Loucy (cell line): ENCODE measurements around the gene PDE8B.

ENCODE experiments used
- H2AFZ ChIP-seq: fragments of 200-600 bp; sonication (generic); 2 replicates; pipeline ENCODE4 v1.6.0; 2016; ENCODE audit warnings: antibody characterized with exemption, mild to moderate bottlenecking, low read length, moderate library complexity
- H3F3A ChIP-seq: fragments of 200-600 bp; 2 replicates; pipeline ENCODE4 v1.6.0; 2016; ENCODE audit warnings: antibody characterized with exemption, low read depth, mild to moderate bottlenecking
- H3K27me3 ChIP-seq: fragments of 200-600 bp; sonication (generic); 2 replicates; pipeline ENCODE4 v1.6.1; 2014; ENCODE audit warnings: low read length, mild to moderate bottlenecking; ENCODE audit not compliant: insufficient read depth, poor library complexity, severe bottlenecking
- H3K36me3 ChIP-seq: fragments of 200-600 bp; sonication (generic); 2 replicates; pipeline ENCODE4 v1.6.1; 2016; ENCODE audit warnings: low read length; ENCODE audit not compliant: insufficient read depth
- H3K4me1 ChIP-seq: fragments of 200-600 bp; sonication (generic); 2 replicates; pipeline ENCODE4 v1.5.1; 2014; ENCODE audit warnings: low read length, mild to moderate bottlenecking; ENCODE audit not compliant: insufficient read depth, poor library complexity, severe bottlenecking
- H3K4me2 ChIP-seq: fragments of 200-600 bp; sonication (generic); 2 replicates; pipeline ENCODE4 v1.6.0; 2014; ENCODE audit warnings: antibody characterized with exemption, low read length, low read depth, mild to moderate bottlenecking; ENCODE audit not compliant: poor library complexity, severe bottlenecking
- H3K4me3 ChIP-seq: fragments of 200-600 bp; sonication (generic); 2 replicates; pipeline ENCODE4 v1.5.1; 2014; ENCODE audit warnings: low read length, mild to moderate bottlenecking, mixed read lengths; ENCODE audit not compliant: poor library complexity, severe bottlenecking
- H3K79me2 ChIP-seq: fragments of 200-600 bp; sonication (generic); 2 replicates; pipeline ENCODE4 v1.6.1; 2014; ENCODE audit warnings: low read length; ENCODE audit not compliant: insufficient read depth
- H3K9ac ChIP-seq: fragments of 200-600 bp; sonication (generic); 2 replicates; pipeline ENCODE4 v1.6.0; 2014; ENCODE audit warnings: mild to moderate bottlenecking, low read depth, low read length, moderate library complexity; ENCODE audit not compliant: poor library complexity, severe bottlenecking
- H3K9me2 ChIP-seq: fragments of 200-600 bp; sonication (generic); replicated peaks from 2 replicates; pipeline ENCODE4 v1.6.1; 2016; ENCODE audit warnings: low read depth, low read length, mixed read lengths
- H3K9me3 ChIP-seq: fragments of 200-600 bp; sonication (generic); 2 replicates; pipeline ENCODE4 v1.6.1; 2014; ENCODE audit warnings: mild to moderate bottlenecking, antibody characterized with exemption, low read length, low read depth; ENCODE audit not compliant: insufficient read depth
- H4K20me1 ChIP-seq: fragments of 200-600 bp; sonication (generic); 2 replicates; pipeline ENCODE4 v1.6.0; 2014; ENCODE audit warnings: antibody characterized with exemption, low read length, mild to moderate bottlenecking; ENCODE audit not compliant: insufficient read depth, poor library complexity, severe bottlenecking
- CTCF ChIP-seq: fragments of 200-600 bp; sonication (generic); conservative IDR thresholded peaks from 2 replicates; pipeline ENCODE4 v1.5.1; 2014; ENCODE audit warnings: mild to moderate bottlenecking, antibody characterized with exemption, low read length
- EZH2phosphoT487 ChIP-seq: fragments of 200-600 bp; IDR thresholded peaks from 2 replicates; pipeline ENCODE4 v1.6.1; 2018; ENCODE audit warnings: antibody characterized with exemption, mild to moderate bottlenecking, moderate library complexity, borderline replicate concordance

PDE8B gene

GRCh38 chr5:77204967-77205366 lies 5.5 kb upstream of the PDE8B start:
- TF ChIP-seq EZH2phosphoT487 = no peak
- Histone ChIP-seq H3K9me3 (no peaks in the 10 kb centered on the region), H3K9me2 (no peaks in the 10 kb centered on the region), H4K20me1 (no peaks in the 10 kb centered on the region), H3K4me2 (no peak overlapping the region), H2AFZ (no peak overlapping the region), H3K4me3 (no peak overlapping the region), H3F3A (no peaks in the 10 kb centered on the region), H3K9ac (no peak overlapping the region), H3K27me3 (no peaks in the 10 kb centered on the region), H3K36me3 (no peaks in the 10 kb centered on the region), H3K4me1 (no peaks in the 10 kb centered on the region), H3K79me2 (no peaks in the 10 kb centered on the region)

- H3K9me3 ChIP-seq = no peaks in the 10 kb centered on the region
- no peak overlapping the region for H3K9ac ChIP-seq
- no peaks in the 10 kb centered on the region for H3K27me3 ChIP-seq
- no peaks in the 10 kb centered on the region for H3K79me2 ChIP-seq
- H3F3A ChIP-seq = no peaks in the 10 kb centered on the region
- H3K4me2 ChIP-seq = no peak overlapping the region
- H3K36me3 ChIP-seq = no peaks in the 10 kb centered on the region
- TF ChIP-seq EZH2phosphoT487 = no peak
- no peak for TF ChIP-seq CTCF
- H3K9me2 ChIP-seq = no peaks in the 10 kb centered on the region
- no peak overlapping the region for H2AFZ ChIP-seq
- H3K4me1 ChIP-seq = no peaks in the 10 kb centered on the region
- H4K20me1 ChIP-seq = no peaks in the 10 kb centered on the region
- no peak overlapping the region for H3K4me3 ChIP-seq
These were observed 1.8 kb upstream of the PDE8B start for GRCh38 chr5:77208507-77209163.

GRCh38 chr5:77209495-77210090 lies 887 bp upstream of the PDE8B start:
- no peaks in the 10 kb centered on the region for H3K27me3 ChIP-seq
- H3K4me3 ChIP-seq = no peak overlapping the region
- no peaks in the 10 kb centered on the region for H3K4me1 ChIP-seq
- H3F3A ChIP-seq = no peaks in the 10 kb centered on the region
- no peak overlapping the region for H3K9ac ChIP-seq
- H4K20me1 ChIP-seq = no peaks in the 10 kb centered on the region
- no peak for TF ChIP-seq CTCF
- no peak for TF ChIP-seq EZH2phosphoT487
- H3K36me3 ChIP-seq = no peaks in the 10 kb centered on the region
- H3K9me3 ChIP-seq = no peaks in the 10 kb centered on the region
- no peaks in the 10 kb centered on the region for H3K9me2 ChIP-seq
- H3K4me2 ChIP-seq = no peak overlapping the region
- no peak overlapping the region for H2AFZ ChIP-seq
- no peaks in the 10 kb centered on the region for H3K79me2 ChIP-seq
